GM12878 (cell line): ENCODE measurements around the gene PPP6R2. TPM values are rescaled to one million over a fixed set of nuclear protein-coding genes. Genes with fewer than 3 reads are reported as not detected.
A peak's percentile ranks its signal among the peaks of the same experiment; 100 is the strongest.

Source experiments
- ATAC-seq: fragments of 200-7000 bp; cut with Tn5 transposase; 3 replicates; pipeline ENCODE4 v1.9.1; 2020; ENCODE audit warnings: mild to moderate bottlenecking, moderate library complexity
- BruUV-seq: library from RNA; stranded (reverse); fragments of 400-500 nt; replicated peaks from 2 replicates; lab custom pipeline; 2021; lab: Mats Ljungman, UMichigan
- CTCF ChIA-PET: fragments of 300-600 bp; sonication (Branson Sonifier 250); formaldehyde crosslinking; extraction: SDS; loops from one replicate; lab custom pipeline; 2021; ENCODE audit warnings: inconsistent platforms; lab: Yijun Ruan, JAX
- POLR2A ChIA-PET: fragments of 350-600 bp; formaldehyde crosslinking; extraction: SDS; loops from one replicate; lab custom pipeline; 2021; ENCODE audit warnings: inconsistent platforms; lab: Charles Lee
- RAD21 ChIA-PET: fragments of 300-600 bp; sonication (Branson Sonifier 250); formaldehyde crosslinking; loops from one replicate; lab custom pipeline; 2023; ENCODE audit warnings: antibody characterized with exemption; ENCODE audit not compliant: unreplicated experiment; lab: Charles Lee
- SMC1A ChIA-PET: fragments of 300-600 bp; sonication (Branson Sonifier 250); formaldehyde crosslinking; loops from one replicate; lab custom pipeline; 2023; ENCODE audit not compliant: unreplicated experiment, uncharacterized antibody; lab: Charles Lee
- DNase-seq: peaks from one replicate; pipeline ENCODE4 v3.0.0-alpha.2; 2011; ENCODE audit warnings: low read depth, low spot score
- FAIRE-seq: peaks from 3 replicates; lab custom pipeline; 2011; peaks lifted over from hg19 to GRCh38; lab: Jason Lieb, UNC
- H2AFZ ChIP-seq: 2 replicates; pipeline ENCODE4 v1.6.0; 2011; ENCODE audit warnings: low read depth, low read length, control low read depth; ENCODE audit not compliant: control insufficient read depth
- H3K27ac ChIP-seq: 2 replicates; pipeline ENCODE4 v1.5.1; 2011; ENCODE audit warnings: control low read depth; ENCODE audit not compliant: control insufficient read depth, insufficient read depth
- H3K27me3 ChIP-seq, 2 experiments: replicated peaks in 1 of 2; 2 replicates each; pipeline versions ENCODE4 v1.6.0 to v1.6.1; 2011; ENCODE audit warnings: low read length in 1 of 2; ENCODE audit not compliant: control insufficient read depth in 2 of 2, insufficient read depth in 2 of 2
- H3K36me3 ChIP-seq, 2 experiments: 2 replicates each; pipeline ENCODE4 v1.5.1; 2011; ENCODE audit warnings: low read length in 1 of 2; ENCODE audit not compliant: control insufficient read depth in 2 of 2, insufficient read depth in 2 of 2
- H3K4me1 ChIP-seq: 2 replicates; pipeline ENCODE4 v1.6.1; 2011; ENCODE audit warnings: mild to moderate bottlenecking, low read length, moderate library complexity, mixed read lengths; ENCODE audit not compliant: control insufficient read depth, insufficient read depth
- H3K4me2 ChIP-seq: 2 replicates; pipeline ENCODE4 v1.6.0; 2011; ENCODE audit warnings: control low read depth; ENCODE audit not compliant: control insufficient read depth, insufficient read depth
- H3K4me3 ChIP-seq: fragments of 200-600 bp; sonication (generic); 2 replicates; pipeline ENCODE4 v1.5.1; 2016
- H3K79me2 ChIP-seq: 2 replicates; pipeline ENCODE4 v1.6.0; 2011; ENCODE audit warnings: low read length; ENCODE audit not compliant: control insufficient read depth, insufficient read depth
- H3K9ac ChIP-seq: 2 replicates; pipeline ENCODE4 v1.8.0; 2011; ENCODE audit warnings: low read length, control low read depth, mixed read lengths; ENCODE audit not compliant: control insufficient read depth, insufficient read depth
- H3K9me3 ChIP-seq: replicated peaks from 3 replicates; pipeline ENCODE4 v1.5.1; 2011; ENCODE audit warnings: mild to moderate bottlenecking, low read length; ENCODE audit not compliant: control insufficient read depth, insufficient read depth
- H4K20me1 ChIP-seq: 2 replicates; pipeline ENCODE4 v1.6.0; 2011; ENCODE audit not compliant: control insufficient read depth, insufficient read depth
- EZH2 ChIP-seq: IDR thresholded peaks from 2 replicates; pipeline ENCODE4 v1.6.1; 2012; ENCODE audit warnings: low read depth, mild to moderate bottlenecking, control low read depth, inconsistent platforms, low read length, borderline replicate concordance; ENCODE audit not compliant: control insufficient read depth
- GATAD2B ChIP-seq: fragments of 450-650 bp; conservative IDR thresholded peaks from 2 replicates; pipeline ENCODE4 v1.6.1; 2017; ENCODE audit warnings: low read depth, mild to moderate bottlenecking, moderate library complexity
- HDGF ChIP-seq: fragments of 450-650 bp; IDR thresholded peaks from 2 replicates; pipeline ENCODE4 v1.6.1; 2016; ENCODE audit warnings: antibody characterized with exemption
- LARP7 ChIP-seq: fragments of 450-650 bp; IDR thresholded peaks from 2 replicates; pipeline ENCODE4 v1.6.1; 2017; ENCODE audit warnings: mild to moderate bottlenecking
- POLR2AphosphoS2 ChIP-seq: IDR thresholded peaks from 2 replicates; pipeline ENCODE4 v1.6.1; 2011; ENCODE audit warnings: low read depth, mild to moderate bottlenecking, low read length, improper control_type of control experiment, moderate library complexity
- WGBS: methylation state at CpG from one replicate; pipeline ENCODE4 v1.1.6; 2016; ENCODE audit warnings: low lambda C conversion rate; ENCODE audit not compliant: insufficient replicate concordance, insufficient coverage; ENCODE audit errors: missing lambda C conversion rate; 5-methylcytosine and 5-hydroxymethylcytosine counted together
- in situ Hi-C: fragments of 300-500 bp; cut with MboI; formaldehyde crosslinking; loops from 9 replicates; pipeline ENCODE4 v1.14.3; 2018; ENCODE audit warnings: mixed read lengths
- intact Hi-C: fragments of 100-400 bp; cut with micrococcal nuclease; formaldehyde crosslinking; loops from one replicate; pipeline ENCODE4 v1.14.2; 2022; ENCODE audit not compliant: unreplicated experiment
- polyA plus RNA-seq, 11 experiments: library from polyadenylated mRNA; depleted of rRNA in 4 of 11; unstranded in 6 of 11; stranded (reverse) in 5 of 11; fragments of >200 nt; fragmentation: Nextera tagmentation in 4 of 11; fragmentation: Illumina TruSeq in 1 of 11; extraction: Ambion mirVana in 4 of 11; extraction: Trizol in 1 of 11; gene quantifications; 1 replicate in 1 of 11; 2 replicates in 10 of 11; pipeline versions ENCODE4 v1.2.1 to v1.2.3, GENCODE V29; 2011 to 2016; ENCODE audit warnings: inconsistent platforms in 2 of 11, missing spikeins in 2 of 11, low read depth in 1 of 11
- total RNA-seq, 4 experiments: library from RNA; depleted of rRNA in 3 of 4; stranded (reverse); fragments of >200 nt in 3 of 4; fragmentation: Illumina TruSeq in 1 of 4; extraction: Trizol in 1 of 4; gene quantifications; 2 replicates each; pipeline versions ENCODE4 v1.2.1 to v1.2.3, GENCODE V29; 2013 to 2021

Gene PPP6R2
- total and polyA plus RNA-seq, 10 of the 15 experiments (the other 5 are each of a cell fraction or from before 2014, with no cell fraction given): 0.29 to 52.6 (median 25.4) TPM

DNA sequence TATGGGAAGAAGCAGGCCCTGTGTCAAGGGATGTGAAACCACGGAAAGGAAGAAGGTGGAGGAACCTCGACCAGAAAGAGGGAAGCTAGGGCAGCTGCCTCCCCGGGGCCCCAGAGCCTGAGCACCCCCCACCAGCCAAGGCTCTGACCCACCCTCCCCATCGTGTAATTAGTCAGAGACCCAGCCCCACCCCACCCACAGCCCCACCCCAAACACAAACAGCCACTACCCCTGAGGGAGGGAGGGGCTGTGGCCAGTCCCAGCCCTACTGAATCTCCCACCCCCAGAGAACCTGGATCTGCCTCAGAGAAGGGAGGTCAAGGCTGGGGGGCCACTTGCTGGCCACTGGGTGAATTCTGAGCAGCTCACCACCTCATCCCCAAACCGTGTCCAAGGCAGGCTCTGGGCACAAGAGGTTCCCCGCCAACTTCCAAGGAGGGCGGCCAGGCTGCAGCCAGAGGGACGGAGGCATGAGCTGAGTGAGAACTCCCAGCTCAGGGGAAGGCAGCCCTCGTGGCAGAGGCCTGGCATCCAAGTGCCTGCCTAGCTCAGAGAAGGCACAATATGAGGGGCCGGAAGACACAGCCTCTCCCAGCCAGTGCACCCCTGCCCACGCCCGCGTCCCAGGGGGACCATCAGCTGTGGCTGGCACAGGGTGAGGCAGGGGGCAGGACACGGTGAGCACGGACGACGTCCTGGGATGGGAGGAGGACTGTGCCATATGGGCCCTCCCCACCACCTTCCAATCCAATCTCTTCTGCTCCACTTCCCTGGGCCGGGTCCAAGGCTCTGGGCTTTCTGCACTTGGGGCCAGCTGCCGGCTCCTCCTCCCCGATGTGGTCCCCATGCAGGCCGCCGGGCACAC is 38.4 kb upstream of the PPP6R2 start:
- ChIA-PET RAD21 (interaction anchor here (0.8 to 3.8 kb wide), 4 partner anchors 10 to 37 kb away, joined by 4 to 13 read pairs (median 8); no protein-coding TSS in a partner anchor), CTCF (interaction anchor here (0.9 to 4.0 kb wide), 6 partner anchors 10 to 277 kb away, joined by 3 to 17 read pairs (median 12); partner anchors contain the start of gene DENND6B), POLR2A (interaction anchor here (0.6 to 3.8 kb wide), 8 partner anchors 8 to 227 kb away, joined by 3 to 22 read pairs (median 4); partner anchors contain the start of gene DENND6B), SMC1A (interaction anchor here (1.5 to 4.2 kb wide), 2 partner anchors 10 to 11 kb away, joined by 5 to 21 read pairs; no protein-coding TSS in a partner anchor)
- Histone ChIP-seq H3K36me3 (peaks cover 2 to 3% of the 10 kb centered on the region in 2 experiments; a peak in 2 of 4 replicates), H3K79me2 (peaks cover 75% of the 10 kb centered on the region), H2AFZ (no peak overlapping the region), H3K4me1 (peaks cover 64% of the 10 kb centered on the region), H3K27me3 (no peaks in the 10 kb centered on the region), H3K27ac (peak overlapping the region; percentile 78), H3K4me2 (peak overlapping the region; percentile 99), H3K9ac (peak overlapping the region; percentile 96), H3K9me3 (no peaks in the 10 kb centered on the region), H3K4me3 (peak overlapping the region; percentile 91), H4K20me1 (peaks cover 4% of the 10 kb centered on the region; the same call in 1 of the 2 replicates)
- TSS peak; percentile 41 for BruUV-seq
- WGBS: 44% methylated on average over 21 of the region's 22 CpGs
- in situ Hi-C loops (no loop called here), intact Hi-C loops (no loop called here)
- DNase-seq (no peak), ATAC-seq (peak; percentile 2), FAIRE-seq (no peak)
- TF ChIP-seq HDGF (peak; percentile 47; the same call in 1 of the 2 replicates), LARP7 (0 out of 2 replicates have a peak, but pooled peaks have one; percentile 36), GATAD2B (0 out of 2 replicates have a peak, but pooled peaks have one; percentile 28), EZH2 (no peak), POLR2AphosphoS2 (0 out of 2 replicates have a peak, but pooled peaks have one; percentile 8)
